WERI-Rb-1 (cell line): ENCODE data around the gene MRTFB.

Experiments used
- DNase-seq: peaks from one replicate; pipeline ENCODE4 v3.0.0-alpha.2; 2020
- H3K27ac ChIP-seq: fragments of 250-450 bp; sonication (Bioruptor Pico); 2 replicates; pipeline ENCODE4 v1.5.1; 2020; ENCODE audit warnings: mild to moderate bottlenecking, moderate library complexity
- H3K27me3 ChIP-seq: fragments of 250-450 bp; sonication (Bioruptor Pico); 2 replicates; pipeline ENCODE4 v1.5.1; 2021; ENCODE audit warnings: mild to moderate bottlenecking, low read depth, moderate library complexity; ENCODE audit not compliant: insufficient read depth, severe bottlenecking
- H3K36me3 ChIP-seq: fragments of 250-450 bp; sonication (Bioruptor Pico); 2 replicates; pipeline ENCODE4 v1.5.1; 2020; ENCODE audit warnings: mild to moderate bottlenecking, moderate library complexity
- H3K4me3 ChIP-seq: 2 replicates; pipeline ENCODE4 v1.5.1; 2011; ENCODE audit warnings: low read depth, mild to moderate bottlenecking, control low read depth, low read length
- H3K9me3 ChIP-seq: fragments of 250-450 bp; sonication (Bioruptor Pico); 2 replicates; pipeline ENCODE4 v1.5.1; 2021; ENCODE audit warnings: mild to moderate bottlenecking, moderate library complexity; ENCODE audit not compliant: severe bottlenecking
- CTCF ChIP-seq: IDR thresholded peaks from 2 replicates; pipeline ENCODE4 v1.5.1; 2011; ENCODE audit warnings: low read depth, mild to moderate bottlenecking, control low read depth, inconsistent platforms, low read length

The MRTFB gene

GRCh38 chr16:14087181-14087580 is 16.1 kb downstream of the MRTFB start:
- H3K27me3 ChIP-seq: no peaks in the 10 kb centered on the region
- no peak overlapping the region for H3K4me3 ChIP-seq
- H3K9me3 ChIP-seq: no peaks in the 10 kb centered on the region
- no peak overlapping the region for H3K27ac ChIP-seq
- H3K36me3 ChIP-seq: peaks cover 2% of the 10 kb centered on the region; the same call in 1 of the 2 replicates
- DNase-seq: no peak
- TF ChIP-seq CTCF: no peak

- no peak for TF ChIP-seq CTCF
- Histone ChIP-seq H3K9me3 (no peaks in the 10 kb centered on the region), H3K36me3 (no peaks in the 10 kb centered on the region), H3K4me3 (no peak overlapping the region), H3K27me3 (no peaks in the 10 kb centered on the region), H3K27ac (no peak overlapping the region)
- no peak for DNase-seq
Measured at GRCh38 chr16:14087590-14088154, 16.6 kb downstream of the MRTFB start.

- no peaks in the 10 kb centered on the region for H3K36me3 ChIP-seq
- no peak overlapping the region for H3K27ac ChIP-seq
- DNase-seq: no peak
- no peak overlapping the region for H3K4me3 ChIP-seq
- H3K27me3 ChIP-seq: no peaks in the 10 kb centered on the region
- no peak for TF ChIP-seq CTCF
- no peaks in the 10 kb centered on the region for H3K9me3 ChIP-seq
Measured at GRCh38 chr16:14088155-14088753, 17.1 kb downstream of the MRTFB start.

- no peak overlapping the region for H3K4me3 ChIP-seq
- no peak for TF ChIP-seq CTCF
- H3K27me3 ChIP-seq: no peaks in the 10 kb centered on the region
- H3K9me3 ChIP-seq: no peaks in the 10 kb centered on the region
- DNase-seq: no peak
- no peak overlapping the region for H3K27ac ChIP-seq
- H3K36me3 ChIP-seq: no peaks in the 10 kb centered on the region
Measured at GRCh38 chr16:14089283-14089823, 18.2 kb downstream of the MRTFB start.

GRCh38 chr16:14092561-14092960 is 21.4 kb downstream of the MRTFB start:
- no peak for TF ChIP-seq CTCF
- no peak overlapping the region for H3K27ac ChIP-seq
- no peak for DNase-seq
- no peak overlapping the region for H3K4me3 ChIP-seq
- no peaks in the 10 kb centered on the region for H3K36me3 ChIP-seq
- H3K9me3 ChIP-seq: no peaks in the 10 kb centered on the region
- H3K27me3 ChIP-seq: no peaks in the 10 kb centered on the region
